ENCODE data around the gene FBXL5. TPM values are rescaled to one million over a fixed set of nuclear protein-coding genes. Genes with fewer than 3 reads are reported as not detected.

The FBXL5 gene
- total and polyA plus RNA-seq, 4 donors, result 45.9 to 138 (median 87.8) TPM

DNA sequence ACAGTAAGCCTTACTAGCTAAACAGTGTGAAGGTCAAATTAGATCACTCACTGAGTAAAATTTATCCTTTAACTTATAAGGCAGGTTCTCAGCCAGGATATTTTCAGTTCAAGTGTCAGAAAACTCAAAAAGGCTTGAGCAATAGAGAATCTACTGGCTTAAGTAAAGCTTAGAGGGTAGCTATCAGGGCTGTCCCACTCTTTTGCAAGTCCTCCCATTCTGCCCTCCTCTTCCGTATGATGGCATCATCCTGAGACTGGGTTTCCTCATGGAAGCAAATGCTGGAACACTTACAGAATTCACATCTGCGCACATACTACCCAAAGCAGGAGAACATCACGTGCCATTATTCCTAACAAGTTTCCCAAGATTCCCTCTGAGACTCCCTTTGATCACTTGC lies 55.0 kb downstream of the FBXL5 start:
- TF ChIP-seq CTCF (IDR thresholded peaks at IDR 0.05; ENCODE audit: control extremely low read depth, extremely low read depth), result no peak
- H3K36me3 ChIP-seq (ENCODE audit: control insufficient read depth in 4 of 4, insufficient read depth in 4 of 4, low read length in 4 of 4), result peaks cover 7 to 56% (median 21%) of the 10 kb centered on the region in 4 donors
- DNase-seq (no peak), ATAC-seq (ENCODE audit: insufficient read depth, low FRiP score) (no peak)
- no peak overlapping the region for H3K27ac ChIP-seq (ENCODE audit: low read depth in 1 of 2, low read length in 1 of 2)
- no peak overlapping the region for H3K4me3 ChIP-seq
- 92 to 96% methylated on average over 3 of the region's 3 CpGs for WGBS, 2 donors
- H3K4me1 ChIP-seq (ENCODE audit: control insufficient read depth in 5 of 5, insufficient read depth in 5 of 5, low read length in 5 of 5), result no peaks in the 10 kb centered on the region
- H3K9ac ChIP-seq (ENCODE audit: insufficient read depth in 1 of 2, low read length in 2 of 2), result no peak overlapping the region
- H3K9me3 ChIP-seq (ENCODE audit: control insufficient read depth in 4 of 4, insufficient read depth in 3 of 4, low read length in 3 of 4), result peaks cover 0 to 6% (median 1%) of the 10 kb centered on the region in 4 donors
- no peaks in the 10 kb centered on the region for H3K27me3 ChIP-seq (ENCODE audit: control insufficient read depth in 3 of 3, insufficient read depth in 3 of 3, low read length in 2 of 3)

DNA sequence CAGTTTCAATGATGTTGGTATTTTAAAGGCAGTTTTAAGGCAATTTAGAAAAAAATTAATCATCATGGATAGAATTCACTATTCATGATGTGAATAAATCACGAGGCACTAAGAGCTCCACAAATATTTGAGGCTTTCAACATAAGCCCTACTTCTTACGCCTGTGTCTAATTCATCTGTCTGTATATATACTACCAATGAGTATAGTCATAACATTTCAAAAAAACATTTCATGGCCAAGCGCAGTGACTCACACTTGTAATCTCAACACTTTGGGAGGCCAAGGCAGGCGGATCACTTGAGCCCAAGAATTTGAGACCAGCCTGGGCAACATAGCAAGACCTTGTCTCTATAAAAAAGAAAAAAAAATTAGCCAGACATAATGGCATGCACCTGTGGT lies 56.5 kb downstream of the FBXL5 start:
- Histone ChIP-seq H3K4me3 (no peak overlapping the region), H3K4me1 (ENCODE audit: control insufficient read depth in 5 of 5, insufficient read depth in 5 of 5, low read length in 5 of 5) (no peaks in the 10 kb centered on the region), H3K36me3 (ENCODE audit: control insufficient read depth in 4 of 4, insufficient read depth in 4 of 4, low read length in 4 of 4) (peaks cover 7 to 56% (median 20%) of the 10 kb centered on the region in 4 donors), H3K27me3 (ENCODE audit: control insufficient read depth in 3 of 3, insufficient read depth in 3 of 3, low read length in 2 of 3) (no peaks in the 10 kb centered on the region), H3K27ac (ENCODE audit: low read depth in 1 of 2, low read length in 1 of 2) (no peak overlapping the region), H3K9me3 (ENCODE audit: control insufficient read depth in 4 of 4, insufficient read depth in 3 of 4, low read length in 3 of 4) (peaks cover 0 to 5% (median 1%) of the 10 kb centered on the region in 4 donors), H3K9ac (ENCODE audit: insufficient read depth in 1 of 2, low read length in 2 of 2) (no peak overlapping the region)
- no peak for DNase-seq
- WGBS, 2 donors, result 95 to 97% methylated on average over 4 of the region's 4 CpGs
- TF ChIP-seq CTCF (IDR thresholded peaks at IDR 0.05; ENCODE audit: control extremely low read depth, extremely low read depth), result no peak
- no peak for ATAC-seq (ENCODE audit: insufficient read depth, low FRiP score)

GRCh38 chr4:15592799-15593198 lies 62.4 kb downstream of the FBXL5 start:
- Histone ChIP-seq H3K4me1 (ENCODE audit: control insufficient read depth in 5 of 5, insufficient read depth in 5 of 5, low read length in 5 of 5) (peaks cover 0 to 9% (median 0%) of the 10 kb centered on the region in 5 donors), H3K4me3 (no peak overlapping the region)
- 71 to 82% methylated on average over 3 of the region's 3 CpGs for WGBS, 2 donors

More at GRCh38 chr4:15592799-15593198, 62.4 kb downstream of the FBXL5 start:
- TF ChIP-seq CTCF (IDR thresholded peaks at IDR 0.05; ENCODE audit: control extremely low read depth, extremely low read depth), result no peak
- ATAC-seq (ENCODE audit: insufficient read depth, low FRiP score), result no peak
- no peaks in the 10 kb centered on the region for H3K9me3 ChIP-seq (ENCODE audit: control insufficient read depth in 4 of 4, insufficient read depth in 3 of 4, low read length in 3 of 4)
- DNase-seq, result no peak
- H3K27ac ChIP-seq (ENCODE audit: low read depth in 1 of 2, low read length in 1 of 2), result no peak overlapping the region
- H3K27me3 ChIP-seq (ENCODE audit: control insufficient read depth in 3 of 3, insufficient read depth in 3 of 3, low read length in 2 of 3), result no peaks in the 10 kb centered on the region
- peaks cover 0 to 28% (median 11%) of the 10 kb centered on the region in 4 donors for H3K36me3 ChIP-seq (ENCODE audit: control insufficient read depth in 4 of 4, insufficient read depth in 4 of 4, low read length in 4 of 4)
- H3K9ac ChIP-seq (ENCODE audit: insufficient read depth in 1 of 2, low read length in 2 of 2), result no peak overlapping the region
